Peyer's patch (tissue), 4 donors: Measurements from ENCODE around the gene GREM1. TPM values are rescaled to one million over a fixed set of nuclear protein-coding genes. Genes with fewer than 3 reads are reported as not detected.

Source experiments
- DNase-seq, 3 donors: peaks; one replicate each; pipeline ENCODE4 v3.0.0-alpha.2; 2017 to 2019
- H3K27ac ChIP-seq, 4 donors: fragments of 200-600 bp; sonication (generic); one replicate each; pipeline ENCODE4 v1.5.1; 2016 to 2019
- H3K27me3 ChIP-seq, 2 donors: fragments of 200-600 bp; sonication (generic); one replicate each; pipeline ENCODE4 v1.5.1; 2019
- H3K36me3 ChIP-seq, 3 donors: fragments of 200-600 bp; sonication (generic); one replicate each; pipeline ENCODE4 v1.5.1; 2016 to 2019
- H3K4me1 ChIP-seq, 4 donors: fragments of 200-600 bp; sonication (generic); one replicate each; pipeline ENCODE4 v1.5.1; 2016 to 2019
- H3K4me3 ChIP-seq, 4 donors: fragments of 200-600 bp; sonication (generic); 1 replicate in 3 of 4; 2 replicates in 1 of 4; pipeline ENCODE4 v1.5.1; 2016 to 2019; ENCODE audit warnings: mild to moderate bottlenecking in 1 of 4
- H3K9me3 ChIP-seq, 4 donors: fragments of 200-600 bp; sonication (generic); one replicate each; pipeline ENCODE4 v1.5.1; 2016 to 2019; ENCODE audit warnings: mild to moderate bottlenecking in 1 of 4
- POLR2A ChIP-seq, 2 donors: fragments of 450-650 bp; IDR thresholded peaks; one replicate each; pipeline ENCODE4 v1.5.1; 2017; ENCODE audit warnings: antibody characterized with exemption in 2 of 2, mild to moderate bottlenecking in 2 of 2, moderate library complexity in 2 of 2
- total RNA-seq, 4 donors: library from RNA; depleted of rRNA; stranded (reverse); fragments of >200 nt; gene quantifications; one replicate each; pipeline ENCODE4 v1.1.0, GENCODE V29; 2016
- TF ChIP-seq, protein P1 (sequence below), 6 experiments: fragments of 450-650 bp in 4 of 6; fragments of 200-600 bp in 2 of 6; sonication (generic) in 1 of 6; IDR thresholded peaks; one replicate each; pipeline ENCODE4 v1.5.1; 2017 to 2019; ENCODE audit warnings: antibody characterized with exemption in 6 of 6, mild to moderate bottlenecking in 3 of 6, moderate library complexity in 1 of 6

The GREM1 gene
- total RNA-seq, 4 donors from 2014 or later: 3.0 to 13.3 (median 6.6) TPM

DNA sequence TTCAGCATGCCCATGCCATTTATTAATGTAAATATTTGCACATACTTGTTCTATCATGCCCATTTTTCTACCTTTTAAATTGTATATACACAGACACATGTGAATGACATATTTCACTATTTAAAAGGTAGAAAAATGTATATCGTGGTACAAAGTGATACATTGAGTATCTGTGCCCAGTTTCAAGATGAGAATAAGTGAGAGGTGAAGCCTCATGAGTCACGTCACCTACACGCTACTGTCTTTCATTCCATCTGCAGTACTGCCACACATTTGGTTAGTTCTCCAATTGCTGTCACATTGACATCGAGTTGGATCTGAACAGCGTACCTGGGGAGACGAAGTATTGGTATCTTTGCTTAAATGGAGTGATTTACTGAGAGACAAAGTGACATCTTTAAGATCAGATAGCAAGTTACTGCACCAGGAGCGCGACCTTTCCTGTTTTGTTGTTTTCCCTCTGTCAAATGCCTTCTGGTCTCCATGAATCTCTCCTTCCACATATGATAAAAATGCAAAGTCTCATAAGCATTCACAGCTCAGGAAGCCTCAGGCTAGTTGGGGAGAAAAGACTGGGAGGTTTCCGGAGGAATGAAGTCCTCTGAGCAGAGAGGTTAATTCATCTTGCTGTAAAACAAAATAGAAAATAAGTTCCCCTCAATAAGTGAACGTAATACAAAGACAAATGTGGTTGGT is 12.0 kb downstream of the GREM1 start:
- Histone ChIP-seq H3K9me3 (no peaks in the 10 kb centered on the region), H3K4me3 (no peak overlapping the region), H3K27ac (no peak overlapping the region), H3K36me3 (no peaks in the 10 kb centered on the region), H3K27me3 (no peaks in the 10 kb centered on the region), H3K4me1 (no peaks in the 10 kb centered on the region)
- no peak for DNase-seq
- TF ChIP-seq, protein P1, sequence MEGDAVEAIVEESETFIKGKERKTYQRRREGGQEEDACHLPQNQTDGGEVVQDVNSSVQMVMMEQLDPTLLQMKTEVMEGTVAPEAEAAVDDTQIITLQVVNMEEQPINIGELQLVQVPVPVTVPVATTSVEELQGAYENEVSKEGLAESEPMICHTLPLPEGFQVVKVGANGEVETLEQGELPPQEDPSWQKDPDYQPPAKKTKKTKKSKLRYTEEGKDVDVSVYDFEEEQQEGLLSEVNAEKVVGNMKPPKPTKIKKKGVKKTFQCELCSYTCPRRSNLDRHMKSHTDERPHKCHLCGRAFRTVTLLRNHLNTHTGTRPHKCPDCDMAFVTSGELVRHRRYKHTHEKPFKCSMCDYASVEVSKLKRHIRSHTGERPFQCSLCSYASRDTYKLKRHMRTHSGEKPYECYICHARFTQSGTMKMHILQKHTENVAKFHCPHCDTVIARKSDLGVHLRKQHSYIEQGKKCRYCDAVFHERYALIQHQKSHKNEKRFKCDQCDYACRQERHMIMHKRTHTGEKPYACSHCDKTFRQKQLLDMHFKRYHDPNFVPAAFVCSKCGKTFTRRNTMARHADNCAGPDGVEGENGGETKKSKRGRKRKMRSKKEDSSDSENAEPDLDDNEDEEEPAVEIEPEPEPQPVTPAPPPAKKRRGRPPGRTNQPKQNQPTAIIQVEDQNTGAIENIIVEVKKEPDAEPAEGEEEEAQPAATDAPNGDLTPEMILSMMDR (IDR thresholded peaks at IDR 0.05): no peak
- no peak for TF ChIP-seq POLR2A (IDR thresholded peaks at IDR 0.05)

DNA sequence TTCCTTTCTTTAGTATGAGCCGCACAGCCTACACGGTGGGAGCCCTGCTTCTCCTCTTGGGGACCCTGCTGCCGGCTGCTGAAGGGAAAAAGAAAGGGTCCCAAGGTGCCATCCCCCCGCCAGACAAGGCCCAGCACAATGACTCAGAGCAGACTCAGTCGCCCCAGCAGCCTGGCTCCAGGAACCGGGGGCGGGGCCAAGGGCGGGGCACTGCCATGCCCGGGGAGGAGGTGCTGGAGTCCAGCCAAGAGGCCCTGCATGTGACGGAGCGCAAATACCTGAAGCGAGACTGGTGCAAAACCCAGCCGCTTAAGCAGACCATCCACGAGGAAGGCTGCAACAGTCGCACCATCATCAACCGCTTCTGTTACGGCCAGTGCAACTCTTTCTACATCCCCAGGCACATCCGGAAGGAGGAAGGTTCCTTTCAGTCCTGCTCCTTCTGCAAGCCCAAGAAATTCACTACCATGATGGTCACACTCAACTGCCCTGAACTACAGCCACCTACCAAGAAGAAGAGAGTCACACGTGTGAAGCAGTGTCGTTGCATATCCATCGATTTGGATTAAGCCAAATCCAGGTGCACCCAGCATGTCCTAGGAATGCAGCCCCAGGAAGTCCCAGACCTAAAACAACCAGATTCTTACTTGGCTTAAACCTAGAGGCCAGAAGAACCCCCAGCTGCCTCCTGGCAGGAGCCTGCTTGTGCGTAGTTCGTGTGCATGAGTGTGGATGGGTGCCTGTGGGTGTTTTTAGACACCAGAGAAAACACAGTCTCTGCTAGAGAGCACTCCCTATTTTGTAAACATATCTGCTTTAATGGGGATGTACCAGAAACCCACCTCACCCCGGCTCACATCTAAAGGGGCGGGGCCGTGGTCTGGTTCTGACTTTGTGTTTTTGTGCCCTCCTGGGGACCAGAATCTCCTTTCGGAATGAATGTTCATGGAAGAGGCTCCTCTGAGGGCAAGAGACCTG is 13.2 kb downstream of the GREM1 start:
- no peaks in the 10 kb centered on the region for H3K27me3 ChIP-seq
- H3K36me3 ChIP-seq: no peaks in the 10 kb centered on the region
- TF ChIP-seq, protein P1 (IDR thresholded peaks at IDR 0.05): no peak
- TF ChIP-seq POLR2A (IDR thresholded peaks at IDR 0.05): no peak
- H3K4me1 ChIP-seq: no peaks in the 10 kb centered on the region
- H3K9me3 ChIP-seq: no peaks in the 10 kb centered on the region
- peak in 2 of 3 donors; percentile 82 to 85 for DNase-seq
- H3K4me3 ChIP-seq: no peak overlapping the region
- H3K27ac ChIP-seq: no peak overlapping the region

DNA sequence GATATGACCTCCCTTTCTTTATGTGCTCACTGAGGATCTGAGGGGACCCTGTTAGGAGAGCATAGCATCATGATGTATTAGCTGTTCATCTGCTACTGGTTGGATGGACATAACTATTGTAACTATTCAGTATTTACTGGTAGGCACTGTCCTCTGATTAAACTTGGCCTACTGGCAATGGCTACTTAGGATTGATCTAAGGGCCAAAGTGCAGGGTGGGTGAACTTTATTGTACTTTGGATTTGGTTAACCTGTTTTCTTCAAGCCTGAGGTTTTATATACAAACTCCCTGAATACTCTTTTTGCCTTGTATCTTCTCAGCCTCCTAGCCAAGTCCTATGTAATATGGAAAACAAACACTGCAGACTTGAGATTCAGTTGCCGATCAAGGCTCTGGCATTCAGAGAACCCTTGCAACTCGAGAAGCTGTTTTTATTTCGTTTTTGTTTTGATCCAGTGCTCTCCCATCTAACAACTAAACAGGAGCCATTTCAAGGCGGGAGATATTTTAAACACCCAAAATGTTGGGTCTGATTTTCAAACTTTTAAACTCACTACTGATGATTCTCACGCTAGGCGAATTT is 14.9 kb downstream of the GREM1 start:
- no peaks in the 10 kb centered on the region for H3K36me3 ChIP-seq
- DNase-seq: no peak
- no peaks in the 10 kb centered on the region for H3K4me1 ChIP-seq
- H3K9me3 ChIP-seq: no peaks in the 10 kb centered on the region
- TF ChIP-seq, protein P1 (IDR thresholded peaks at IDR 0.05): no peak
- no peak for TF ChIP-seq POLR2A (IDR thresholded peaks at IDR 0.05)
- no peak overlapping the region for H3K4me3 ChIP-seq
- no peaks in the 10 kb centered on the region for H3K27me3 ChIP-seq
- H3K27ac ChIP-seq: no peak overlapping the region

- H3K36me3 ChIP-seq: no peaks in the 10 kb centered on the region
- no peak for TF ChIP-seq POLR2A (IDR thresholded peaks at IDR 0.05)
- TF ChIP-seq, protein P1 (IDR thresholded peaks at IDR 0.05): no peak
- H3K4me3 ChIP-seq: no peak overlapping the region
- no peak for DNase-seq
- H3K27ac ChIP-seq: no peak overlapping the region
- no peaks in the 10 kb centered on the region for H3K4me1 ChIP-seq
- H3K9me3 ChIP-seq: no peaks in the 10 kb centered on the region
- H3K27me3 ChIP-seq: no peaks in the 10 kb centered on the region
Measured at GRCh38 chr15:32733281-32733680, 15.5 kb downstream of the GREM1 start.

GRCh38 chr15:32735989-32736700 is 18.3 kb downstream of the GREM1 start:
- Histone ChIP-seq H3K27me3 (no peaks in the 10 kb centered on the region), H3K36me3 (no peaks in the 10 kb centered on the region), H3K27ac (no peak overlapping the region), H3K4me1 (no peaks in the 10 kb centered on the region), H3K4me3 (no peak overlapping the region), H3K9me3 (no peaks in the 10 kb centered on the region)
- no peak for DNase-seq
- TF ChIP-seq, protein P1 (IDR thresholded peaks at IDR 0.05): no peak
- TF ChIP-seq POLR2A (IDR thresholded peaks at IDR 0.05): no peak
